ENCODE results near the gene TSPYL1. TPM values are rescaled to one million over a fixed set of nuclear protein-coding genes. Genes with fewer than 3 reads are reported as not detected.
A peak's percentile ranks its signal among the peaks of the same experiment; 100 is the strongest.

TSPYL1 gene
- total and polyA plus RNA-seq, 9 of the 15 experiments (the other 6 are each of a cell fraction or from before 2014, with no cell fraction given): 23.1 to 56.8 (median 37.9) TPM

GRCh38 chr6:116253505-116254296 lies 26.0 kb downstream of the TSPYL1 start, which contains the start of gene TSPYL4 (continued):
- TF ChIP-seq ZNF740 (CRISPR knock-in tag; IDR thresholded peaks at IDR 0.05): 0 out of 2 replicates have a peak, but pooled peaks have one; percentile 57
- no peak for TF ChIP-seq ZNF740 (tag; IDR thresholded peaks at IDR 0.05)
- no peak for TF ChIP-seq NELFE (IDR thresholded peaks at IDR 0.05; ENCODE audit: insufficient read depth, insufficient read length)
- TF ChIP-seq HNRNPLL (IDR thresholded peaks at IDR 0.05; ENCODE audit: low read depth, low read length, poor library complexity, severe bottlenecking): peak; percentile 94
- TF ChIP-seq ZNF165 (CRISPR knock-in tag; IDR thresholded peaks at IDR 0.05; ENCODE audit: borderline replicate concordance): no peak
- 0 out of 2 replicates have a peak, but pooled peaks have one; percentile 6 for TF ChIP-seq MBD2 (IDR thresholded peaks at IDR 0.05; ENCODE audit: borderline replicate concordance, low read depth)
- TF ChIP-seq ERF (CRISPR knock-in tag; IDR thresholded peaks at IDR 0.05): no peak
- TF ChIP-seq, protein P1, sequence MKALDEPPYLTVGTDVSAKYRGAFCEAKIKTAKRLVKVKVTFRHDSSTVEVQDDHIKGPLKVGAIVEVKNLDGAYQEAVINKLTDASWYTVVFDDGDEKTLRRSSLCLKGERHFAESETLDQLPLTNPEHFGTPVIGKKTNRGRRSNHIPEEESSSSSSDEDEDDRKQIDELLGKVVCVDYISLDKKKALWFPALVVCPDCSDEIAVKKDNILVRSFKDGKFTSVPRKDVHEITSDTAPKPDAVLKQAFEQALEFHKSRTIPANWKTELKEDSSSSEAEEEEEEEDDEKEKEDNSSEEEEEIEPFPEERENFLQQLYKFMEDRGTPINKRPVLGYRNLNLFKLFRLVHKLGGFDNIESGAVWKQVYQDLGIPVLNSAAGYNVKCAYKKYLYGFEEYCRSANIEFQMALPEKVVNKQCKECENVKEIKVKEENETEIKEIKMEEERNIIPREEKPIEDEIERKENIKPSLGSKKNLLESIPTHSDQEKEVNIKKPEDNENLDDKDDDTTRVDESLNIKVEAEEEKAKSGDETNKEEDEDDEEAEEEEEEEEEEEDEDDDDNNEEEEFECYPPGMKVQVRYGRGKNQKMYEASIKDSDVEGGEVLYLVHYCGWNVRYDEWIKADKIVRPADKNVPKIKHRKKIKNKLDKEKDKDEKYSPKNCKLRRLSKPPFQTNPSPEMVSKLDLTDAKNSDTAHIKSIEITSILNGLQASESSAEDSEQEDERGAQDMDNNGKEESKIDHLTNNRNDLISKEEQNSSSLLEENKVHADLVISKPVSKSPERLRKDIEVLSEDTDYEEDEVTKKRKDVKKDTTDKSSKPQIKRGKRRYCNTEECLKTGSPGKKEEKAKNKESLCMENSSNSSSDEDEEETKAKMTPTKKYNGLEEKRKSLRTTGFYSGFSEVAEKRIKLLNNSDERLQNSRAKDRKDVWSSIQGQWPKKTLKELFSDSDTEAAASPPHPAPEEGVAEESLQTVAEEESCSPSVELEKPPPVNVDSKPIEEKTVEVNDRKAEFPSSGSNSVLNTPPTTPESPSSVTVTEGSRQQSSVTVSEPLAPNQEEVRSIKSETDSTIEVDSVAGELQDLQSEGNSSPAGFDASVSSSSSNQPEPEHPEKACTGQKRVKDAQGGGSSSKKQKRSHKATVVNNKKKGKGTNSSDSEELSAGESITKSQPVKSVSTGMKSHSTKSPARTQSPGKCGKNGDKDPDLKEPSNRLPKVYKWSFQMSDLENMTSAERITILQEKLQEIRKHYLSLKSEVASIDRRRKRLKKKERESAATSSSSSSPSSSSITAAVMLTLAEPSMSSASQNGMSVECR (CRISPR knock-in tag; IDR thresholded peaks at IDR 0.05): peak; percentile 45; the same call in 1 of the 2 replicates
- no peak for TF ChIP-seq HDGF (IDR thresholded peaks at IDR 0.05)
- no peak for TF ChIP-seq NFATC3 (IDR thresholded peaks at IDR 0.05)
- TF ChIP-seq, protein P2, sequence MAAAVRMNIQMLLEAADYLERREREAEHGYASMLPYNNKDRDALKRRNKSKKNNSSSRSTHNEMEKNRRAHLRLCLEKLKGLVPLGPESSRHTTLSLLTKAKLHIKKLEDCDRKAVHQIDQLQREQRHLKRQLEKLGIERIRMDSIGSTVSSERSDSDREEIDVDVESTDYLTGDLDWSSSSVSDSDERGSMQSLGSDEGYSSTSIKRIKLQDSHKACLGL (CRISPR knock-in tag; IDR thresholded peaks at IDR 0.05; ENCODE audit: borderline replicate concordance, poor library complexity, severe bottlenecking): no peak
- TF ChIP-seq, protein P3, sequence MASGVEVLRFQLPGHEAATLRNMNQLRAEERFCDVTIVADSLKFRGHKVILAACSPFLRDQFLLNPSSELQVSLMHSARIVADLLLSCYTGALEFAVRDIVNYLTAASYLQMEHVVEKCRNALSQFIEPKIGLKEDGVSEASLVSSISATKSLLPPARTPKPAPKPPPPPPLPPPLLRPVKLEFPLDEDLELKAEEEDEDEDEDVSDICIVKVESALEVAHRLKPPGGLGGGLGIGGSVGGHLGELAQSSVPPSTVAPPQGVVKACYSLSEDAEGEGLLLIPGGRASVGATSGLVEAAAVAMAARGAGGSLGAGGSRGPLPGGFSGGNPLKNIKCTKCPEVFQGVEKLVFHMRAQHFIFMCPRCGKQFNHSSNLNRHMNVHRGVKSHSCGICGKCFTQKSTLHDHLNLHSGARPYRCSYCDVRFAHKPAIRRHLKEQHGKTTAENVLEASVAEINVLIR (CRISPR knock-in tag; IDR thresholded peaks at IDR 0.05): peak; percentile 74
- peak; percentile 83 for TF ChIP-seq ZBTB7A (IDR thresholded peaks at IDR 0.05; ENCODE audit: borderline replicate concordance, control insufficient read depth, low read depth, low read length)
- no peak for TF ChIP-seq ARHGAP35 (IDR thresholded peaks at IDR 0.05; ENCODE audit: partially characterized antibody)
- no peak for TF ChIP-seq ZNF184 (CRISPR knock-in tag; IDR thresholded peaks at IDR 0.05)
- TF ChIP-seq ZNF23 (CRISPR knock-in tag; IDR thresholded peaks at IDR 0.05): no peak
- TF ChIP-seq CXXC5 (CRISPR knock-in tag; IDR thresholded peaks at IDR 0.05): peak; percentile 64
- TF ChIP-seq ILK (tag; IDR thresholded peaks at IDR 0.05; ENCODE audit: borderline replicate concordance, low read depth): no peak
- peak in 1 of 2 experiments; percentile 87; a peak in 2 of 4 replicates for TF ChIP-seq CSDE1 (IDR thresholded peaks at IDR 0.05)
- no peak for TF ChIP-seq POLR3G (IDR thresholded peaks at IDR 0.05; ENCODE audit: extremely low read depth, insufficient read length, insufficient replicate concordance)
- TF ChIP-seq SAP30 (IDR thresholded peaks at IDR 0.05; ENCODE audit: borderline replicate concordance, insufficient read depth, low read depth, low read length, poor library complexity, severe bottlenecking): peak; percentile 65

Data from K562 (cell line).